Mammary microvascular endothelial cell (primary cell): ENCODE results near the gene ERVMER34-1. TPM values are rescaled to one million over a fixed set of nuclear protein-coding genes. Genes with fewer than 3 reads are reported as not detected.

Experiments used
- total RNA-seq: library from RNA; depleted of rRNA; stranded (reverse); fragments of >200 nt; gene quantifications from 2 replicates; pipeline ENCODE4 v1.2.3, GENCODE V29; 2015

Gene ERVMER34-1
- not detected in 2 replicates for total RNA-seq

GRCh38 chr4:52750819-52751486, at the start of gene ERVMER34-1:
ERVMER34-1 (minus strand) TSS chr4:52751425; CDS start chr4:52745520, 5,905 bp downstream.

Other genes with a start within 250 kb of the ERVMER34-1 start
- gene USP46, start 92.1 kb downstream of the ERVMER34-1 start, total RNA-seq, result 5.6 and 8.4 TPM in 2 replicates
- not detected in 2 replicates for gene RASL11B, start 110.9 kb upstream of the ERVMER34-1 start, total RNA-seq